Measurements from ENCODE around the gene ZRANB2.
A peak's percentile ranks its signal among the peaks of the same experiment; 100 is the strongest.

The ZRANB2 gene

DNA sequence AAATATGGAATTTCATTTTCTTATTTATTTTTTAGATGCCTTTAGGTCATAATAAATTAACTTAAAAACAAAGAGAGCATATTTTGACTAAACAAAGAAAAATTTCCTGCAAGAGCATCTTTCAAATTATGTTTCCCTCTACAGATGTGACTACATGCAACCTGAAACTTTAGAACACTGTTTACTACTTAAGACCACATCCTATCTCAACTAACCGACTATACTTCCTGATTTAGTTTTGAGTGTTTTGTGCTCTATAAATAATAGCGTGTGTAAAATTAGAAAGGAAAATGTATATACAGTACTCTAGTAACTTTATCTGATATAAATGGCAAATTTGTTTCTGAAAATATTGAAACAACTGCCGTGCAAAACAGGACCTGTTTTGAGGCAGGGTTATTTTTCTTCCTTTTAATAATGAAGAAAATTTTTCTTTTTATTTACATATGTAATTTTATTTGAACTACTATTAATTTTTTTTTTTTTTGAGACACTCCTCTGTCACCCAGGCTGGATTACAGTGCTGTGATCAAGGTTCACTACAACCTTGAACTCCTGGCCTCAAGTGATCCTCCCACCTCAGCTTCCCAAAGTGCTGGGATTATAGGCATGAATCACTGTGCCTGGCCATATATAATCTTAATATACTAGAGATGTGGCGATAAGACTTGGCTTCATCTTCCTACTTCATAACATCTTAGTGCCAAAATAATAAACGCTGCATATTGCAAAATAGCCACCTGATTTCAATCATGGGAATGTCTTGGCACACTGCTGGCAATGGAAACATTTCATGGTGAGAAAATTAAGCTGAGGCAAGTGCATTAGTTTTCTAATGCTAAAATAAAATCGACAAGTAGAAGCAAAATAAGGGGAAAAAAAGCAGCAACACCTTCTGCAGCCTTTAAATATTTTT is 12.3 kb downstream of the ZRANB2 start:
- DNase-seq, result no peak

DNA sequence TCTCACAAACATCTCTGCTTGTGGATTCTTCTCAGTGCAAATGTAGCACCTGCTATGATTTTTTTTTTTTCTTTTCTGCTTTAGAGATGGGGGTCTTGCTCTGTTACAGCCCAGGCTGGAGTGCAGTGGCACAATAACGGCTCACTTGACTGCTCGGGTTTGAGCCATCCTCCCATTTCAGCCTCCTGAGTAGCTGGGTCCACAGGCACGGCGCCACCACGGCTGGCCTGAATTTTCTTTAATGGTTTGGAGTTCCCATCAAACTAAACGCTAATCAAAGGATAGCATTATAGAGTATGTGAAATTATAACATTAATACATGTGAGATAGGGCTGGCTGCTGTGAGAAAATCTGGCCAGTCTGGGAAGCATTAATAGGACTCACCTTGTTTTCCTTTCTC is 26.0 kb downstream of the ZRANB2 start:
- DNase-seq, result no peak

GRCh38 chr1:71054281-71054731 is 26.5 kb downstream of the ZRANB2 start:
- peak; percentile 8 for DNase-seq

DNA sequence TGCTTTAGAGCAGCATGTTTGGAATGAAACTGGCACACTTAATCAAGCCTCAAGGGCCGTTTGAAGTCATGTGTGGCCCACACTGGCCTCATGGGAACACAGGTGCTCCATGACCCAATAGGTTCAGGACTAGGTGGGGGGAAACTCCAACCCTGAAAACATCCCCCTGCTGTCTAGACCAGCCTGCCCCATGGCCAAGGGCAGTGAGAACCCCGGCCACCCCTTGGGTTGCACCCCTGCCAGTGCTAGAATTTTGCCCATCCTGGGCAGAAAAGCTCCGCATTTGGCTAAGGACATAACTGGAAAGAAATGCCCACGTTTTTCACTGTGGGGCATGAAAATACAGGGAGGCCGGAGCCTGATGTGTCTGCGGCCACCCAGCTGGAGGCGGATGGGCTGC is 27.1 kb downstream of the ZRANB2 start:
- no peak for DNase-seq

DNA sequence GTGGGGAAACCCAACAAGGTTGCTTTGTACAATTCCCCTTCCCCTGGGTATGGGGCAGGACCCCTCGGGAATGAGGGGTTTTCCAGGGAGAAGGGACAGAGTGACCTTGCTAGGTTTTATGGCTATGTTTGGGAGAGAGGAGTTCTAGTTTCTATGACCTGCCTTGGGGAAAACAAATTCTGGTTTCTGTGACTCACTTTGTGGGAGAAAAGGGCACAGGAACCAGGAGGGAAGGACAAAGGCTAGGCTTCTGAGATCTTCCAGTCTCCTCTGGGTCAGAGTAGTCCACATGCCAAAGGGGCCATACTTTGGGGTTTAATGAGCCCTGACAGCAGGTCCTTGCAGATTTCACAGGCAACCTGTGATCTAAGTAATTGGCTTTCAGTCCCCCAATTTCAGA is 27.7 kb downstream of the ZRANB2 start:
- no peak for DNase-seq

- peak; percentile 72 for DNase-seq
Measured at GRCh38 chr1:71049951-71050598, 30.8 kb downstream of the ZRANB2 start.

DNA sequence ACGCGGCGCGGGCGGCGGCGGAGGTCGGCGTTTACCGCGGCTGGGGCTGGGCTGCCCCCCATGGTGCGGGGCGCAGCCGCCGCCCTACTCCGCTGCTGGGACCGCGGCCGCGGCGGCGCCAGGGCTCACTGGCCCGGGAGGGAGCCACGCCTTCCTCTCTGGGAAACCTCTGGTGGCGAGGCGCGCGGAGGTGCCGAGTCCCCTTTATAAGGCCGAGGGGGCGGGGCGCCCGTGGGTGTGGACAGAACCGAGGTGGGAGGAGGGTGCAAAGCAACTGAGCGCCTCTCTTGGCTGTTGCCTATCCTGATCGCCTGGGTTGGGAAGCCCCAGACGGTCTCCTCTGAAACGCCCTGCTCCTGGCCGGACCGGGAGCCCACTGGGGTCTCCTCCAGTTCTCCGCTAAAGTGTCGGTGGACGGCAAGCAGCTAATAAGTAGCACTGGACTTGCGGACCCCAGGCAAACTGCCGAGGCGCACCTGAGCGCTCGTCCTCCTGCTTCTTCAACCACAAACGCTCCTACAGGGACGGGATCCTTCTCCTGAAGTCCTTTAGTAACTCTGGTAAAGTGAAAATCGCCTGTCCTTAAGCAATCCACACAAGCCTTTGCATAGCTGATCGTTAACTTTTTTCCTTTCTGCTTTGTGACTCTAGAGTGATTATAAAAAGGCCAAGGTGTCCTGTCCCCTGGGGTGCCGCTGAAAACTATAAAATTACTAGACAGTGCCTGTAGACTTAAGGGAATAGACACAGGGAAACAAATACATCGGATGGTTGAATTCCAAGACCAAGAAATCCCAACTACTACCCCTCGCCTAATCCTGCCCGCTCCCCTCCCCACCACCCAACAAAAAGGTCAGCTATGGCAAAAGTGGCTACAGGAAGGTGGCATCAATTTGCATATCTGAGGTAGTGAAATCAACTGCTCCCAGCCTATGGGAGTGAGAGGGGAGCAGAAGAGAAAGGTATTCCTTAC is 32.9 kb downstream of the ZRANB2 start, which contains the start of gene PTGER3:
Gene PTGER3 (minus strand): TSS at position 182 of the 973 bp plus-strand sequence. CDS start 239 bp downstream, outside the sequence.
- DNase-seq, result no peak

DNA sequence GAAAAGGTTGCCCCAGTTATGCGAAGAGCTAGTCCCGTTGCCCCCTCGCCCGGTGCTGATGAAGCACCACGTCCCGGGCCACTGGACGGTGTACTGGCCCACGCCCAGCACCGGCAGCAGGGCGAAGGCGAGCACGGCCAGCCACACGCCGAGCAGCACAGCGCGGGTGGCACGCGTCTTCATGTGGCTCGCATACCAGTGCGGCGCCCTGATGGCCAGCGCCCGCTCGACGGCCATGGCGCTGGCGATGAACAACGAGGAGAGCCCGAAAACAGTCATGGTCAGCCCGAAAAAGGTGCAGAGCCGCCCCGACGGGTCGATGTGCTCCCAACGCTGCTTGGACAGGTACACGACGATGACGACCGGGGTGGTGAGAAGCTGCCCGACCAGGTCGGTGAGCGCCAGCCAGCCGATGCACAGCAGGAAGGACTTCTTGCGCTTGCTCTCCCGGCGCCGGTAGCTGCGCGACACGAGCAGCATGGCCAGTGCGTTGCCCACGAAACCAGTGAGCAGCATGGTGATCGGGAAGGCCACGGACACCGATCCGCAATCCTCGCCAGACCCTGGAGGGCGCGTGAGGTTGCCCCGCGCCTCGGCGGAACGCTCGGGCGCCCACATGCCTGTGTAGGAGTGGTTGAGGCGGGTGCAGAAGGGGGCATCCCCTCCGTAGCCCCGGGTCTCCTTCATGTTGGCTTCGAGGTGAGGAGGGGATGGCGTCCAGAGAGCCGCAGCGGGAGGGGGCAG is 33.8 kb downstream of the ZRANB2 start:
- peak; percentile 86 for DNase-seq

GRCh38 chr1:71045463-71046028 is 35.3 kb downstream of the ZRANB2 start:
- peak; percentile 15 for DNase-seq

GRCh38 chr1:71044833-71045232 is 36.0 kb downstream of the ZRANB2 start:
- no peak for DNase-seq

DNA sequence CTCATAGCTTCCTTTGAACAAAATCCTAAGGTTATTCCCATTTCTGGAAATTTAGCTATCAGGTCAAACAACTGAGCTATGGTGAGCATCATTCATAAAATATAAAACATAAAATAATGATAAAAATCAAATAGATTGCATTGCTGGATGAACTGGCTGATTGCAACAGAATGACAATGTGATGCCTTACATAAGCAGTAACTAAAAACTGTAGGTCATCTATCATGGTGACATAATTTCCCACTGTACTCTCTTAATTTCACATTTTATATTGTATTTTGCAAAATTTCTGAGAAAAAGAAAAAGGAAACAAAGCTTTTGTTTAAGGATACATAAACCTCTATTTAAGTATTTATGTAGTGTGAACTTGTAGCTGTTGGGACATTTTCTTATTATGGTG is 37.8 kb downstream of the ZRANB2 start:
- DNase-seq, result no peak

GRCh38 chr1:71041806-71042205 is 39.0 kb downstream of the ZRANB2 start:
- DNase-seq, result no peak

DNA sequence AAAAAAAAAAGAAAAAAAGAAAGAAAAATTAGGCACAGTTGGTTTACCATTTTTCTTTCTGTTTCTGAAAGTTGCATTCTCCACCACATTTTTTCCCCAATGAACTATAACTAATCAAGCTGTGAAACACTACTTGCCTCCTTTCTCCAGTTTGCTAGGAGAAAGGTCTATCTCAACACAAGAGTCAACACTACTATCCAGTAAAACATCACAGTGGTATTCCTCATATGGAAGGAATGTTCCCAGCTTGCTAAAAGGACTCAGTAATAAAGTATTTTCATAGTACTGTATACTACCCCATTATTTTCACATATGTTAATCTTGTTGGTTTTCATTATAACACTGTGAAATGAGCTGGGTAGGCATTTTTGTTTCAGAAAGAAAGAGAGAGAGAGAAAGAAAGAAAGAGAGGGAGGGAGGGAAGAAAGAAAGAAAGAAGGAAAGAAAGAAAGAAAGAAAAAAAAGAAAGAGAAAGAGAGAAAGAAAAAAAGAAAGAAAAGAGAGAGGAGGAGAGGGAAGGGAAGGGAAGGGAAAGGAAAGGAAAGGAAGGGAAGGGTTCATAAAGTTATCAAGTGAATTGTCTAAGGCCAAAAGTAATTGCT is 41.1 kb downstream of the ZRANB2 start:
- DNase-seq, result no peak

DNA sequence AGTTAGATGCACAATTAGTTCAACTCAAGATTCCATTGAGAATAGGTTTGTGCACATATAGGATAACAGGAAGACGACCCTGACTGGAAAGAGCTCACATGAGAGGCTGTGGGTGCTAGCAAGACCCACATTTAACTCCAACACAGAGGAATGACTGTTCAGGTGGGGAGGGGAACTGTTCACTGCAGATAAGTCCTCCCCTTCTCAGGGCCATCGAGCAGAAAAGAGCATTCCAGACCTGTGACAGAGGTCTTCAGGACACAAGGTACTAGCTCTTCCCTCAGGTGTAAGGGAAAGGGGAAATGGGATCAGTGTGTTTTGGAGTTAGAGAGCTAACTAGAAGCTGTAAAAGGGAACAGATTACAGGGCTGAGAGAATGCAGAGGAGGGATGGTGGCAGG is 41.9 kb downstream of the ZRANB2 start:
- no peak for DNase-seq

DNA sequence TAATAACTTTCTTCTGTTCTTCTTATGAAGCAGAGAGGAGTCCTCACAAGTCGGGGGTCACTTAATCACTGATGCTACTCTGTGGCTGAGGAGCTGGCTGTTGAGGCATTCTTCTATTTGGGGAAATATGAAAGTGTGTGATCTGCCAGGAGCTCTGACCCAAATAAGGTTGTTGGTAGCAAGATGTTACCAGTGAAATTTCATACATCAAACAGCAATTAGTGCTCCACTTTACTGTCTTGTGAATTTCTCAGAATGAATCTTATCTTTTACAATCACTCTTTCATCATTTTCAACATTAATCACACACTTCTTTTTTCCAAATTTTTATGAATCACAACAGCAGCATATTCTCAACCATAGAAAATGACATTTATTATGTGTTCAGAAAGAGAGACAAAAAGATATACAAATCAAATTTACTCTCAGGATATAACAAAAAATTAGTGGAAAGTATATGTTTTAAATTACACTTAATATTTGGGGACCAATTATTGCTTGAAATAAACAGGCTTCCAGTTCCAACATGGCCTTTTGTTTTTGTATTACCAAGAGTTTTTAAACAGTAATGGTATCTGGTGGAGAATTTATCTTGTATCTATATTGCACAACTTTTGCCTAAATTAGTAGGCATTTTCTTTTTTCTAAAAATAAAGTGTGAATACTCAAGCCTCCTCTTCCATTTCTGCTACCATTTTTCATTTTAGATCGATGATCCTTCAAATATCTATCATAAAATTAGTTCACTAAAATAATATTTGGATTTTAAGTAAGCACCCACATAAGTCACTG is 42.8 kb downstream of the ZRANB2 start:
- DNase-seq, result no peak

DNA sequence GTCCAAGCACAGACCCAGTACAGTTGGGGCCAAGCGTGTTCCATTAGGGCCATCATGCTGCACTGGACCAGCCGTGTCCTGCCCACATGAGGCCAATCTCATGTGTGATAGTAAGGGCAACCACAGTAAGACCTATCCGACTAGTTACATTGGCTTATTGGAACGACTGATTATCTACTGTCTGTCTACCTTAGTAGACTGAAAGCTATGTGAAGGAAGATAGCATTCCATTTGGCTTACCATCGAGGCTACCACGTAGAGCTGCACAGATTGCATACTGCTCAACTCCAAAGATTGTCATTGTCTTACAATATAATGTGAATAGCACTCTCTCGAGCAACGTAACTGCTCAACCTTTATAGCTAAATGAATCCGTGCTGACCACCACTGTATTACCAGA is 43.8 kb downstream of the ZRANB2 start:
- no peak for DNase-seq

GRCh38 chr1:71033136-71033535 is 47.7 kb downstream of the ZRANB2 start:
- no peak for DNase-seq

DNA sequence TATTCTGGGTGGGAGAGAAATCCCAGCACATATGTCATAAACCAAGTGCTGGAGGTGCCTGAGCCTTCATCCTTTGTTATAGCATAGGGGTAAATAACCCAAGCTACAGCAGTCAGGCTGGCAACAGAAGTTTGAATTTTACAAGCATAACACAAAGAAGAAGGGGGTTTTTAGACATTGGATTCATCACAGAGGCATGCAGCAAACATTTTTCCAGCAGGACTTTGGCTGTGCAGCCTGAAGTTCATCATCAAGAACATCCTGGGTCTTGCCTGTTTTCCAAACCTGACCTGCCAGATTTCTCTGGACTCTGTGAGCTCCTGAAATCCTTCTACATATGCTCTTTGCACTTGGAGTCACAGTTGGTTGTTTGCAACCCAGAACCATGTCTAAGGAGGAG is 49.4 kb downstream of the ZRANB2 start:
- DNase-seq, result no peak

DNA sequence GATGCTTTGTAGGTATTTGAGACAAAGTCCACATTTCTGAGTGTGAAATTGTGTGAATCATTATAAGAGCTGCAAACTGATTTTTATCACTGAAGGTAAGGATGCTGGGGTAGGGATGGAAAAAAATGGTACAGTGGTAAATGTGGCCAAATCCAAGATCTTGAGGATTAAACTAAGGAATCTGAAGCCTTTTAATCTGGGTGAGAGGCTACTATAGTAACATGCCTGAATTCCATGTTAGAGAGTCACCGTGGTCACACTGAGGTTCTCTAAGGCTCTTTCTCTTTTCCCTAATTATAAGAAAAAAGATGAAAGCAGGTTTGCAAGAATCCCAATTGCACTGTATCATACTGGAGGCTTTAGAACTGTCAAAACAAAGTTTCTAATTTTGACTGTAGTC is 50.8 kb downstream of the ZRANB2 start:
- DNase-seq, result no peak

DNA sequence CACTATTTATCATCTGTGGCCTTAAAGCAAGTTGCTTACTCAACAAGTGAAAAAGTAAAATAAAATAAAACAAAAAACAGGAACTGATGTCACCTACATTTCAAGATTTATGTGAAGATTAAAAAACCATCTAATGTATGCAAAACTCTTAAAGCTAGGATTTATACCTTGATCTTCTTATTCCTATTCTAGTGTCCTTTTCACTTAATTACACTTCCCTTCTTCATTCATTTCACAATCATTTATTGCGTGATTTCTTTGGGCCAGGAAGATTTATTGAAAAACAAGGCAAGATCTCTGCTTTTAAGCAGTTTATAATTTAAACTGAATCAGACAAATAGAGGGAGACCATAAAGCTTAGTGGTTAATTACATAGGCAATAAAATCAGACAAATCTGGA is 51.9 kb downstream of the ZRANB2 start:
- DNase-seq, result no peak

GRCh38 chr1:71027991-71028390 is 52.8 kb downstream of the ZRANB2 start:
- DNase-seq, result no peak
